Adrenal gland (tissue), 5 donors: ENCODE results near the gene ST13.

Experiments
- CTCF ChIP-seq, 6 experiments: fragments of 450-650 bp in 4 of 6; fragments of 200-600 bp in 2 of 6; sonication (generic) in 1 of 6; IDR thresholded peaks; 1 replicate in 5 of 6; 2 replicates in 1 of 6; pipeline versions ENCODE4 v1.5.1 to v1.8.0; 2016 to 2021; ENCODE audit warnings: antibody characterized with exemption in 6 of 6, mild to moderate bottlenecking in 2 of 6, moderate library complexity in 1 of 6
- POLR2A ChIP-seq, 2 donors: fragments of 450-650 bp; IDR thresholded peaks; one replicate each; pipeline ENCODE4 v1.6.1; 2017; ENCODE audit warnings: antibody characterized with exemption in 2 of 2, mild to moderate bottlenecking in 2 of 2, moderate library complexity in 1 of 2
- donor health status: DM: no; HTN: no; CAD: no.

GRCh38 chr22:40862013-40862412 is 5.6 kb upstream of the ST13 start, which contains the start of gene DNAJB7:
- TF ChIP-seq CTCF (IDR thresholded peaks at IDR 0.05): no peak
- no peak for TF ChIP-seq POLR2A (IDR thresholded peaks at IDR 0.05)
